Metanephros (tissue), 2 donors: ENCODE measurements around the gene USP19. TPM values are rescaled to one million over a fixed set of nuclear protein-coding genes. Genes with fewer than 3 reads are reported as not detected.

ENCODE experiments used
- small RNA-seq: library from RNA; depleted of rRNA; stranded (forward); fragments of <200 nt; gene quantifications from one replicate; pipeline ENCODE3, GENCODE V24; 2014; ENCODE audit warnings: low replicate concordance
- total RNA-seq: library from RNA; depleted of rRNA; stranded (reverse); fragments of >200 nt; gene quantifications from one replicate; pipeline ENCODE4 v1.2.3, GENCODE V29; 2014

USP19 gene
- 75.8 TPM for total RNA-seq

DNA sequence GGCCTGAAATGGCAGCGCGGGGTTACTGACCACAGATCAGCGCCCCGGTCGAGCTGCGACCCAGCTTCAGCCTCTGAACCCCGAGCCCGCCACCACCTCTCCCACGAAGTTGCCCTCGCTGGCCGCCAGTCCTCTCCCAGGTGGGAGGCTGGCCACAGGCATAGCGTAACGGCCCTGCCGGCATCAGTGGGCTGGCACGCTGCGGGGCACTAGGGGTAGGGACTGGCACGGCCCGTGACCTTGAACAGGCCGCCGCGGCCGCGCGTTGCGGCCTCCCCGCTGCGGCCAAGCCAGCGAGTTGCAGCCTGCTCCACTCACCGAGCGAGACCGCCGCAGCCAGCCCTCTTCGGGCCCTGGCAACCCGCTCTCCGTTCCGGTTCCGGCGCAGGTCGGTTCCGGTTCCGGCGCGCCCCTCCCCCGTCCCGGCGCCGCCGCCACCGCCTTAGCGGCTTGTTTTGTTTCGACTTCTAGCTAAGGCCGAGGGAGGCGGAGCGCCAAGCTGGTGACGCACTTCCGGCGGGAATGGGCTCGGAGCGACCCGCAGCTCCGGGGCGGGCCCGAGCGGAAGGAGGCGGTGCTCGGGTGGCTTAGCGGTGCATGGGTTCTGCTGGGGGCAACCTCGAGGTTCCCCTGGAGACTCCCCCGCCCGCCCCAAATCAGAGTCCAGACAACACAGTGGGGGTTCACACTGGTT lies at the start of gene USP19:
Gene USP19, minus strand, starts transcription at position 386 of the 694 bp plus-strand sequence. CDS start 1,678 bp downstream, outside the sequence.

GRCh38 chr3:49165771-49166751 lies 45.4 kb upstream of the USP19 start, which contains the start of gene CCDC71:
TSS of gene CCDC71 (minus strand) at chr3:49166331. CDS start at chr3:49164208, 2,123 bp downstream.

GRCh38 chr3:49132437-49133225 lies 12.0 kb upstream of the USP19 start, which contains the start of gene LAMB2:
TSS of gene LAMB2 (minus strand) at chr3:49133050. CDS start at chr3:49132867, 183 bp downstream.

DNA sequence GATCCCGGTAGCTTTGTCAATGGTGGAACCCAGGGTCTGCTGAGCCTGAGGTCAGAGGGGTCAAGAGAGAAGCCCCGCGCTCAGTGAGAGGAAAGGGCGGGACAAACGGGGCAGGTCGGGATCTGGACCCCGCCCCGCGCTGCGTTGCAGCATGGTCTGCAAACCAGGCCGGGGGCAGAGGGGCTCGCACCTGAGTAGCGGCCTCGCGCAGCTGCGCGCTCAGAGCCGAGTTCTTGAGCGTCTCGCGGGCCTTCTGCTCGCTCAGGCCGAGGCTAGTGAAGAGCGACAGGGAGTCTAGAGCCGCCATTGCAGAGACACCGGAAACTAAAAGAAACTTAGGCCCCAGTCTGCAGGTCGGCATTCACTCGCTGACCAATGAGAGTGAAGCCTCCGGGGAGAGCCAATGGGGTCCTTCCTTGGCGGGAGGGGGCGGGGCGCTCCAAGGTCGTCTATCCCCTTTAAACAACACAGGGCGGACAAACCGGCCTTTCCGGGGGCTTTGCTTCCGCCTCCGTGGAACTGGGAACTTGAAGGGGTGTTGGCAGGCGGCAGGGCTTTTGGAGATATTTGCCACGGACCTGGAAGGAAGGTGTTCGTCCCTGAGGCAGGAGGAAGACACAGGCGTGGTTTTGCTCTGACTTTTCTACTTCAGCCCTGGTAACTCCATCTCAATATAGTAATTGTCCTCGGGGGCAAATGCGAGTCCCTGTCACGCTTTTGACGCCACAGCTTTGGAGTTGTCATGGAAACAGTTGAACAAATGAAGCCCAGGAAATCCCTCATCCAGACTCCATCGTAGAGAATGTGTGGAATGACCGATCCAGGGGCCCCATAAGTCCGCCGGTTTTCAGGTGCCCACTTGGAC lies 16.0 kb downstream of the USP19 start, which contains the start of gene QARS1:
Gene QARS1, minus strand, starts transcription at position 331 of the 865 bp plus-strand sequence. Its CDS starts 24 bp downstream, at position 307.

DNA sequence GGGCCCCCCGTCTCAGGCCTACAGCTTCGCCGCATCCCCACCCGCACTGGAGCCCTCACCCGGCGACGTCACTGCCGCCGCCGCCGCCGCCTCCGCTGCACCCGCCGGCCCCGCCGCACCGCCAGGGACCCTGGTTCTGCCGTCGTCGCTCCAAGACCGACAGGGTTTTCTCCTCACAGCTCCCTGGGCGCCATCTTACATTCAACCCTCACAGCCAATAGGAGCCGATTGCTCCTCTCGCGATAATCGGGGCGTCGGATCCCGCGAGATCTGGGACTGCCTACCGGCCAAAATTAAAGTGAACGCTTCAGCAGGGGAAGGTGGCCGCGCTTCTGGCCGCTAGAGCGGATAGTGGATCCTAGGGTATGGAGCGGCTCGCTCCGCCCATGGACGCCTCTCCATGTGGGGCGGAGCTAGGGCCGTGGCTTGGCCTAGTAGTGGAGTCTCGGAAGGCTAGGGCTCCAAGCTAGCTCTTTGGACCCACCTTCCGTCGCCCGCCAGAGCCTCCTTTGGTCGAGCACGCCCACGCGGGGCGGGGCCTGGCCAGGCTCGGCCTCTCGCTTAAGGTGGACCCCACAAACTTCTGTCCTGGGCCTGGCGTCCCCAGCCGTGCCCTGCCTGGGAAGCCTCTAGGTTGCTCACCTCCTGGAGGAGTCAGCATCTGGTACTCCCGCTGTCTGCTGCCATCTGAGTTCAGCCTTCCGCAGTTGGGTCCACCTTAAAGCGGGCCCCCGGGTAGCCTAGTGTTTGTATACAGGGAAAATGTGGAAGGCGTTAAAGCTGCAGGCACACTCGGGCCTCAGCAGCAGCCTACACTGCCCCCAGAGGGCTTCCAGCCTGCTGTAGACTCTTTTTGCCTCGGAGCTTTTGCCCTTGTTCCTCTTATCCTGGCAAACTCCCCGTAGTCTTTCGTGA lies 26.5 kb downstream of the USP19 start, which contains the start of gene QRICH1:
Gene QRICH1, minus strand, starts transcription at position 219 of the 915 bp plus-strand sequence. CDS start 17,054 bp downstream, outside the sequence.

Small RNA genes lying within 50 kb of the gene (small RNA-seq; reads per million reads assigned to genes)
- gene RN7SL182P: not detected

Other genes with a start within 250 kb of the USP19 start
- 15.2 TPM for gene SLC25A20, start 221.9 kb downstream of the USP19 start, total RNA-seq
- 86.1 TPM for gene ARIH2, start 202.0 kb downstream of the USP19 start, total RNA-seq
- gene P4HTM, start 130.6 kb downstream of the USP19 start, total RNA-seq: 51.4 TPM
- 137 TPM for gene WDR6, start 113.4 kb downstream of the USP19 start, total RNA-seq
- 52.2 TPM for gene DALRD3, start 102.2 kb downstream of the USP19 start, total RNA-seq
- 73.9 TPM for gene NDUFAF3, start 98.7 kb downstream of the USP19 start, total RNA-seq
- 214 TPM for gene IMPDH2, start 91.4 kb downstream of the USP19 start, total RNA-seq
- 75.6 TPM for gene QRICH1, start 26.8 kb downstream of the USP19 start, total RNA-seq
- gene QARS1, start 16.1 kb downstream of the USP19 start, total RNA-seq: 465 TPM
- 537 TPM for gene LAMB2, start 12.2 kb upstream of the USP19 start, total RNA-seq
- gene CCDC71, start 45.5 kb upstream of the USP19 start, total RNA-seq: 20.4 TPM
- gene KLHDC8B, start 50.8 kb upstream of the USP19 start, total RNA-seq: 39.2 TPM
- 5.2 TPM for gene C3orf62, start 156.4 kb upstream of the USP19 start, total RNA-seq
- gene USP4, start 219.2 kb upstream of the USP19 start, total RNA-seq: 41.9 TPM
- 118 TPM for gene GPX1, start 237.5 kb upstream of the USP19 start, total RNA-seq